Cardiac fibroblast (primary cell): ENCODE data around the gene CNKSR1.

Source experiments
- DNase-seq, 2 donors: peaks; one replicate each; pipeline versions ENCODE4 v3.0.0 to v3.0.0-alpha.2; 2010; ENCODE audit warnings: low read depth in 2 of 2
- H3K4me3 ChIP-seq, 2 donors: replicated peaks in 1 of 2; 1 replicate in 1 of 2; 2 replicates in 1 of 2; pipeline ENCODE4 v1.5.1; 2011; ENCODE audit warnings: low read depth in 2 of 2, low read length in 2 of 2, mild to moderate bottlenecking in 2 of 2, moderate library complexity in 1 of 2
- CTCF ChIP-seq: IDR thresholded peaks from one replicate; pipeline ENCODE4 v1.5.1; 2011; ENCODE audit warnings: low read depth, mild to moderate bottlenecking, low read length, inconsistent platforms

Gene CNKSR1

DNA sequence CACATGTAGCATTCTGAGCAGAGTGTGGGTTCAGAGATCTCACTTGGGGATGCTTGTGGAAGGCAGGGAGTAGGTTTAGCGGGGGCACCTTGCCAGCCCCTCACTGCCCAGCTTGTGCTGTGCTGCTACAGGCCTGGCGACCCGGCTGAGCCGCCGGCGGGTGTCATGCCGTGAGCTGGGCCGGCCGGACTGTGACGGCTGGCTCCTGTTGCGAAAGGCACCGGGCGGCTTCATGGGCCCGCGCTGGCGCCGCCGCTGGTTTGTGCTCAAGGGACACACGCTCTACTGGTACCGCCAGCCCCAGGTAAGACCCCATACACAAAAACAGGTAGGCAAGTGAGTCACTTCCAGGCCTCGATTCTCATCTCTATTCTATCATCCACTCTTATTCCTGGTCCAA is 7.6 kb downstream of the CNKSR1 start:
- no peak for DNase-seq
- no peak overlapping the region for H3K4me3 ChIP-seq
- no peak for TF ChIP-seq CTCF

- no peak overlapping the region for H3K4me3 ChIP-seq
- DNase-seq: no peak
- no peak for TF ChIP-seq CTCF
Measured at GRCh38 chr1:26187882-26188281, 10.6 kb downstream of the CNKSR1 start.

DNA sequence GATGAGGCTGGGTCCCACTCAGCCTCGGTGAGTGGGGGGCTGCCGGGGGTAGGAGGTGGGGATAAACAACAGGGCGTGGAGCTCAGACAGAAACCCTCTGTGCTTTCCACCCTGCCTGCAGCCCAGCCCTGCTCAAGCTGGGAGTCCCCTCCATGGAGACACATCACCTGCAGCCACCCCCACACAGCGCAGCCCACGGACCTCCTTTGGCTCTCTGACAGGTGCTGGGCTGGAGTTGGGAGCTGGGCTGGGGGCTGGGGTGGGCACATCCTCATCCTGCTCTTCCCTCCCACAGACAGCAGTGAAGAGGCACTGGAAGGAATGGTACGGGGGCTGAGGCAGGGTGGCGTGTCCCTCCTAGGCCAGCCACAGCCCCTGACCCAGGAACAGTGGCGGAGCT is 11.2 kb downstream of the CNKSR1 start:
- no peak for DNase-seq
- H3K4me3 ChIP-seq: no peak overlapping the region
- TF ChIP-seq CTCF: no peak

DNA sequence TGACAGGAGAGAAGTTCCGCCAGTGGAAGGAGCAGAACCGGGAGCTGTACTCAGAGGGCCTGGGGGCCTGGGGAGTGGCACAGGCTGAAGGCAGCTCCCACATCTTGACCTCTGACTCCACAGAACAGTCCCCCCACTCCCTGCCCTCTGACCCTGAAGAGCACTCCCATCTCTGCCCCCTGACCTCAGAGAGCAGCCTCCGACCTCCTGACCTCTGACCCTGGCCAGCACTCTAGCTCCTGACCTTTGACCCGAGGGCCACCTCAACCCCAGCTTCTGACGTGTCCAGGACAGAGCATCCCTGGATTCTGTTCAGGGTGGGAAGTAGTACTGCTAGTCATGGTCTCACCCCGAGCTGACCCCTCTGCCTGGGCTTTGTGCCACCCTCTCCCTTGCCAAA is 12.0 kb downstream of the CNKSR1 start:
- DNase-seq: no peak
- no peak overlapping the region for H3K4me3 ChIP-seq
- TF ChIP-seq CTCF: no peak

DNA sequence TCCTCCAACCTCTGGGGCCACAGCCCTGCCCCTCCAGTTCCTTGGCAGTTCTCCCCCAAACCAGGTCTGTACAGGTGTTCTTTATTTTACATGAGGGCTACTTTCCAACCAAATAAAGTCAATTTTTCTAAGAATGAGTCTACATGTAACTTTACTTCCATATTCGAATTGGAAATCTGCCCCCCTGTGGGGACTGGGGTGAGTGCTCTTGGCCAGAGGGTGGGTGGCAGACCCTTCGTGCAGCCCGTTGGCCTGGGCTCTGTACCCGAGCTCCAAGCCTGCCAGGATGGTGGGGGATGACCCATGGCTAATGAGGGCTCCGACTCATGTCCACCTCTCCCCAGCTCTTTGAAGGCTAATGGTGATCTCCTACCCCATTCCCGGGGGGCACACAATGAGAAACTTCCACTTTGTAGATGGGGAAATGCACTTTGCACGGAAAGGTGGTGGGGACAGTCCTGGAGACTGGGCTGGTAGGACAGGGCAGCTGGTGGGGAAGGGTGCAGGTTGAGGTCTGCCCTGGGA is 12.5 kb downstream of the CNKSR1 start:
- H3K4me3 ChIP-seq: no peak overlapping the region
- no peak for TF ChIP-seq CTCF
- no peak for DNase-seq

DNA sequence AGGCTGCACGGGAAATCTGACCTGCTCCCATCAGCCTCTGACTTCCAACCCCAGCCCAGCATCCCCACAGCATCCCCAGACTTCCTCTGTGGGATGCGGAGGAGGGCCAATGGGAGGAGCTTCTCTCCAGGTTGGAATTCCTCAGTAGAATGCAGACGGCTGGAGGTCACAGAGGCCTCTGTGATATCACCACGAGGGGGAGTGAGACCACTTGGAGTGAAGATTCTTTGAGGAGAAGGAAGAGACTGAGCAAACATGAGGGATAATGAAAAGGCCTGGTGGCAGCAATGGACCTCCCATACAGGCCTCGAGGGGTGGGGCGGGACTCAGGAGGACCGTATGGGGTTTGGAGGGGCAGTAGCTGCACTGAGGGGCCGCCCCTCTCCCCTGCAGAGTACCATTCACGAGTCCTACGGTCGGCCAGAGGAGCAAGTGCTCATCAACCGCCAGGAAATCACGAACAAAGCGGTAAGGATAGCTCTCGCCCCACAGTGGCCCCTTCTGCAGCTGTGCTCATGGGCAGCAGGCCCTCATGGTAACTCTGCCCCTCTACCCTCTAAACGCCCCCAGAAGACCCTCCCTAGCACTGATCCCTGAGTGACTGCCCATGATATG is 13.2 kb downstream of the CNKSR1 start, which contains the start of gene CATSPER4:
Gene CATSPER4, plus strand, starts transcription at position 230 of the 615 bp plus-strand sequence. Its CDS starts 26 bp downstream, at position 256.
- no peak within 1 kb of the TSS for H3K4me3 ChIP-seq
- no peak for TF ChIP-seq CTCF
- peak; percentile 17 to 20 for DNase-seq

DNA sequence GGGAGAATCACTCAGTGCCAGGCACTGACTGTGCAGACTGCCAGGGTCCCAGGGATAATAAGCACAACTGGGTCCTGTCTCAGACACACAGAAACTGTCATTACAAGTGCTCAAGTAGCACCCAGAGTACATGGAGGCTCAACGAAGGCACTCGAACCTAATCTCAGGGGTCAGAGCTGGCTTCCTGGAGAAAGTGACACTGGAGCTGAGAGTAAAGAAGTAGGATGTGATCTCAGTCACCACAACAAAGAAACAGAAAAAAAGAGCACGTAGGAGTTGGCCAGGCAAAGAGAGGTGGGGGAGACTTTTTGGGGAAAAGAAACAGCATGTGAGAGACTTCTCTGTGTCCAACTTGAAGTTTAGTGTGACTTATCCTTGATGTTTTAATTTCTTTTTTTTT is 14.4 kb downstream of the CNKSR1 start:
- no peak for DNase-seq
- TF ChIP-seq CTCF: no peak
- H3K4me3 ChIP-seq: no peak overlapping the region
